Omental fat pad (tissue), 4 donors: ENCODE data around the gene SHC3. TPM values are rescaled to one million over a fixed set of nuclear protein-coding genes. Genes with fewer than 3 reads are reported as not detected.

Experiments
- ATAC-seq: fragments of 150-250 bp; one replicate; pipeline ENCODE4 v1.9.1; 2016; ENCODE audit warnings: mild to moderate bottlenecking, moderate library complexity; ENCODE audit not compliant: low FRiP score
- DNase-seq: peaks from one replicate; pipeline ENCODE4 v3.0.0-alpha.2; 2019; ENCODE audit warnings: low spot score
- total RNA-seq, 4 donors: library from RNA; depleted of rRNA; stranded (reverse); fragments of >200 nt; gene quantifications; one replicate each; pipeline ENCODE4 v1.1.0, GENCODE V29; 2016
- TF ChIP-seq, protein P1 (sequence below), 3 donors: fragments of 450-650 bp; IDR thresholded peaks; one replicate each; pipeline ENCODE4 v1.5.1; 2016 to 2017; ENCODE audit warnings: antibody characterized with exemption in 3 of 3, mild to moderate bottlenecking in 3 of 3, moderate library complexity in 2 of 3

Gene SHC3
- total RNA-seq, 4 donors from 2014 or later: 1.1 to 7.4 (median 3.1) TPM

DNA sequence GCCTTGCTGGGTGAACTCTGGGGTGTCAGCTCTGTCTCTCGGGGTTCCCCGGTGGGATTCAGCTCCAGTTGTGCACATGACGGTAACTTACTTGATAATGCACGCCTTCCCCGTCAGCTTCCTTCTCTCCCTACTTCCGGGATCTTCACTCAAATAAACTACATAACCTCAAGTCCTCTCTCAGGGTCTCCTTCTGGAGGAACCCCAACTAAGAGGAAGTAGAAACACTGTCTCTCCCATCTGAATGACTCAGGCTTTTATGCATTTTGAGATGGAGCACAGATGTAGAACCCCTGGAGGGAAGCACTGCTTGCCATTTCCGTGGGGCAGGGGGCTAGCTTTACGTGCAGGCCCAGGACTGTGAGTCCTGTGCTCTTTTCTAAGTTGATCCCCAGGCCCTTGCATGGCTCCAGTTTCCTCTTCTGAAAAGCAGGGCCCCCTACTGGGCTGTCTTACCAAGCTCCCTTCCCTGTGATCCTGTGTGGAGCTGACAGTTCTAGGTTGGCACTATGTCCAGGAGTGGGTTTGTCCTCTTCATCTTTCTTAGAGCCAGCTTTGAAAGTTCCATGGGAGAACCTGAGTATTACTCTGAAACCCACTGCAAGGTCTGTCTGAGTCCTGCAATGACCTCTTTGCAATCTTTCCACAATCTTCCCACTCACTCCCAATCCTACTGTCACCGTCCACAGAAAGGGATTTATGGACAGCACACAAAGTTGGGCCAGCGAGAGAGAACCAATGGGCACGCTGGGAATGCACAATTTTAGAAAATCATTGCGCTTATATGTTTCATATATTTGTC is 169.7 kb downstream of the SHC3 start:
- no peak for DNase-seq
- TF ChIP-seq, protein P1, sequence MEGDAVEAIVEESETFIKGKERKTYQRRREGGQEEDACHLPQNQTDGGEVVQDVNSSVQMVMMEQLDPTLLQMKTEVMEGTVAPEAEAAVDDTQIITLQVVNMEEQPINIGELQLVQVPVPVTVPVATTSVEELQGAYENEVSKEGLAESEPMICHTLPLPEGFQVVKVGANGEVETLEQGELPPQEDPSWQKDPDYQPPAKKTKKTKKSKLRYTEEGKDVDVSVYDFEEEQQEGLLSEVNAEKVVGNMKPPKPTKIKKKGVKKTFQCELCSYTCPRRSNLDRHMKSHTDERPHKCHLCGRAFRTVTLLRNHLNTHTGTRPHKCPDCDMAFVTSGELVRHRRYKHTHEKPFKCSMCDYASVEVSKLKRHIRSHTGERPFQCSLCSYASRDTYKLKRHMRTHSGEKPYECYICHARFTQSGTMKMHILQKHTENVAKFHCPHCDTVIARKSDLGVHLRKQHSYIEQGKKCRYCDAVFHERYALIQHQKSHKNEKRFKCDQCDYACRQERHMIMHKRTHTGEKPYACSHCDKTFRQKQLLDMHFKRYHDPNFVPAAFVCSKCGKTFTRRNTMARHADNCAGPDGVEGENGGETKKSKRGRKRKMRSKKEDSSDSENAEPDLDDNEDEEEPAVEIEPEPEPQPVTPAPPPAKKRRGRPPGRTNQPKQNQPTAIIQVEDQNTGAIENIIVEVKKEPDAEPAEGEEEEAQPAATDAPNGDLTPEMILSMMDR (IDR thresholded peaks at IDR 0.05): no peak
- no peak for ATAC-seq

DNA sequence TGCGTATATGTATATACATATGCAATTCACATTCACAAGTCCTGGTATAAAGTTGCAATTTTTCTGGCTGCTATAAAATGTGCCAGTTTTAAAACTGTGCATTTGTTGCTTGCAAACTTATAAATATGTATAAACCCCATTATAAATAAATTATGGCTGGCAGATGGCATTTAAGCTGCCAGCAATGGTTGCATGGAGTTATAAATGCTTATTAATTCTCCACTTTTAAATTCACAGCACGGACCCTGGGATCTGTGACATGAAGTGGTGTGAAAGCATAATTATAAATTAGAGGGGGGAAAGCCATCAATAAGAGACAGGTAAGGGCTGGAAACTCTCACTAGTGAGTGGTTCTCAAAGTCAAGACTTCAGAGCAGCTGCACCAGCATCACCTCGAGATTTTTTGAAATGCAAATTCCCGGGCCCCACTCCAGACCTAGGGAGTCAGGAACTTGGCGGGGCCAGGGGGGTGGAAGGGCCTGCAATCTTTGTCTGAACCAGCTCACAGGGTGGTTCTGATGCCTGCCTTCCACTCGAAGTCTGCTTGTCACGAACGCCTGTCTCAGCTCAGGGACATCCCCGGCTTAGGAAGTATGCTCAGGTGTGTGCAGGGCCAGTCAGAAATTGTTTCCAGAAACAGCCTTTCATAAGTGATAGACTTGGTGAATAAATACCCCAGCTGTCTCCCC is 170.4 kb downstream of the SHC3 start:
- ATAC-seq (no peak), DNase-seq (no peak)
- TF ChIP-seq, protein P1 (IDR thresholded peaks at IDR 0.05): no peak

DNA sequence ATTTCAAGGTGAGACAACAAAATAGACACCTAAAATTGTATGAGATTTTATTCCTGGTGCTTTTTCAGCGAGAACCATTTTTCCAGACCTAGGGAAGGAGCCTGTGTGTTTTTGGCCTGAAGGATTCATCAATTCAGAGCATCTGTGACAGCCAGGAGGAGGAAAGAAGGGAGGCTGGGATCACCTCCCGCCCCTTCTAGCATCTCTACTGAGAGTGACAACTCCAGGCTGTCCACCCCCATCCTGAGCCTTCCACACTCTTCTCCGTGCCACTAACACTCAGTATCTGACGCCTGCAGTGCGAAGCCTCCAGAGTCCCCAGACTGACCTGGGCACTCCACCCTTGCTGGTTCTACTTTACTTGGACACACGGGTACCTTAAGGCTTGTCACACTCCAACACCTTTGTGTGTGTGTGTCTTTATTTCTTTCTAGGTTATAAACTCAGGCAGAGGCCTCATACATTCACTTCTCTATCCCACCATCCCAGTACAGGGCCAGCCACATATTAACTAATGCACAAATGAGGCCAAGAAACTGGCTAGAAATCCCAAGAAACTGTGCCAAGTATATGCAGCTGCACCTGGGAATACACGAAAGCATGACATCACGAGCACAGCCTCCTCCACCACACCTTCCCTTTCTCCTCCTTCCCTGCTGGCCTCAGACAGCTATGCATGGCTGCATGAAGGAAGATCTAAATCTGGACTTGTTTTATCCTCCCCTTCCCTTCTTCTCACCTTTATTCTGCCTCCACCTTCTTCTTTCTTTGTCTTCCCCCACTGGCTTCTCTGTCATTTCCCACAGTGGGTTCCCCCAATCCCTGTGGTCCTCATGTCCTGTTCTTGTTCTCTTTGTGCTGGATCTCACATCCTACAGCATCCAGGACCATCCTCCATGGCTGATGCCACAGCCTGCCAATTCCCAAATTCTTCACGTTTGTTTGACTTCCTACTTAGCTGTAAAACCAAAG is 171.3 kb downstream of the SHC3 start:
- no peak for ATAC-seq
- DNase-seq: no peak
- TF ChIP-seq, protein P1 (IDR thresholded peaks at IDR 0.05): no peak

DNA sequence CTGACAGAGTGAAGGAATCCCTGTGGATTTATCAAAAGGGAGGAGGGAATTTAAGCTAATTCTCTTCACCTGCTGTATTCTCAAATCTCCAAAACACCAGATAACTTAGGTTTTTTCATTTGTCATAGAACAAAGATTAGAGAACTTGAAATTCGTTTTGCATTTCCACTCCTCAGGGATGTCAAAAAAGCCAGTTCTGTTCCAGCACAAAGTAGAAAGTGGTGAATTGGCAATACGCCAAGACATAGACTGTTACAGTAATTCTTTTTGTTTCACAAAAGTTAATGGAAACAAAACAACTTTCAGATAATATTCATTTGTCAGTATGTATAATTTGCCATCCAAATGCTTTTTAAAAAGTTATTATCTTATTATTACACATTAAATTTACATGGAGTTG is 172.4 kb downstream of the SHC3 start:
- DNase-seq (no peak), ATAC-seq (no peak)

DNA sequence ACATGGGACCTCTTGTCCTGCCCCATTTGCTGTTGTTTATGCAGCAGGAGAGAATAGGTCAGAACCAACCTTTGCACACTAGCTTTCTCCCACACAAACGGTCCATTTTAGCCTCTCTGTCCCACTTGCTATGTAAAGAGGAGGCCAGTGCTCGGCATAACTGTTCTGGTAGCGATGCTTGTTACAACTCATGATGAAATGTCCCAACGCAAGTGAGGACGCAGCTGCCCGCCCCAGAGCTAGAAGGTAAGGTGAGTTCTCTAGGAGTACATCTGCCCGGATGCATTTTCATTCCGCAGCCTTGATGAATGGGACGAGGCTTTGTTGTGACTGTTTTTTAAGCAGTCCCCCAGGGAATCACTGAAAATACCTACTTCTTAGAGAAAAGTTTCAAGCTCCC is 173.3 kb downstream of the SHC3 start:
- DNase-seq (no peak), ATAC-seq (no peak)
- TF ChIP-seq, protein P1 (IDR thresholded peaks at IDR 0.05): no peak

More for the DNA sequence above, 172.4 kb downstream of the SHC3 start:
- TF ChIP-seq, protein P1 (IDR thresholded peaks at IDR 0.05): no peak

DNA sequence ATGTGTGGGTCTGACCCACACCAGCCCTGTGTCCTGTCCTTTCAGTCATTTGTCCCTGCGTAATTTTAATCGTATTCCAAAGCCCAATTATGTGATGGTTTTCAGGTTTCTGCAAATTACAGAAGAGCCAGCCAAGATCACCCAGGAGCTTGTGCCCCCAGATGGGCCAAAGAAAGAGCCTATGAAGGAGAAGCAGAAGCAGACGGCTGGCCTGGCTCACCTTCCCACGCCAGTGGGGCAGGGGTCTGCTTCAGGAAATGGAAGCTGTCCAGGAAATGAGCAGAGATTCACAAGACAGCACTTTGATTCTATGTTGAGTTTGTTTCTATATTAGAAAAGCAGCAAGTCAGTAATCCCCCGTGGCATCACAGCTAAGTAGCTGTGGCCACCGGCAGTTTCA is 175.6 kb downstream of the SHC3 start:
- no peak for DNase-seq
- ATAC-seq: no peak

More for the DNA sequence above, 175.6 kb downstream of the SHC3 start:
- TF ChIP-seq, protein P1 (IDR thresholded peaks at IDR 0.05): no peak
